ENCODE data around the gene ELAPOR1. TPM values are rescaled to one million over a fixed set of nuclear protein-coding genes. Genes with fewer than 3 reads are reported as not detected.

Gene ELAPOR1
- total and polyA plus RNA-seq, 9 of the 15 experiments (the other 6 are each of a cell fraction or from before 2014, with no cell fraction given), result 0.07 to 1.2 (median 0.18) TPM

- TF ChIP-seq ZNF407 (IDR thresholded peaks at IDR 0.05; ENCODE audit: low read depth) (peak; percentile 47; the same call in 1 of the 2 replicates), KDM1A (IDR thresholded peaks at IDR 0.05) (peak; percentile 42 to 62; a peak in 2 of 4 replicates), HOXB6 (CRISPR knock-in tag; IDR thresholded peaks at IDR 0.05; ENCODE audit: borderline replicate concordance) (no peak), TEAD2 (tag; IDR thresholded peaks at IDR 0.05) (no peak), POLR2A (conservative IDR thresholded peaks at IDR 0.05) (0 out of 2 replicates have a peak, but pooled peaks have one; percentile 23), ZNF445 (CRISPR knock-in tag; IDR thresholded peaks at IDR 0.05; ENCODE audit: low read depth) (no peak), ZNF121 (CRISPR knock-in tag; conservative IDR thresholded peaks at IDR 0.05) (no peak), HDAC3 (IDR thresholded peaks at IDR 0.05; ENCODE audit: borderline replicate concordance, partially characterized antibody) (peak; percentile 10), CREM (IDR thresholded peaks at IDR 0.05; ENCODE audit: low read depth) (peak; percentile 70), HMBOX1 (IDR thresholded peaks at IDR 0.05) (peak; percentile 99), CBFA2T2 (conservative IDR thresholded peaks at IDR 0.05) (no peak), ZNF280A (IDR thresholded peaks at IDR 0.05; ENCODE audit: low read depth, partially characterized antibody) (no peak), POLR2AphosphoS5 (IDR thresholded peaks at IDR 0.05; ENCODE audit: control insufficient read depth, insufficient read depth, low read depth, low read length) (no peak; the same call in 1 of the 2 replicates), SMARCE1 (IDR thresholded peaks at IDR 0.05) (0 out of 2 replicates have a peak, but pooled peaks have one; percentile 12), RBBP5 (IDR thresholded peaks at IDR 0.05; ENCODE audit: borderline replicate concordance, insufficient read depth, low read length, poor library complexity, severe bottlenecking) (no peak), BACH1 (tag; IDR thresholded peaks at IDR 0.05) (no peak), SMARCA4 (IDR thresholded peaks at IDR 0.05) (peak; percentile 52; the same call in 1 of the 2 replicates), MEIS2 (IDR thresholded peaks at IDR 0.05; ENCODE audit: partially characterized antibody) (peak; percentile 52)
Measured at GRCh38 chr1:109089242-109090015, 24.5 kb upstream of the ELAPOR1 start (continued).

Data from K562 (cell line).